GM19351 (cell line): ENCODE data around the gene PDZRN3.

Source experiments
- ATAC-seq: cut with Tn5 transposase; IDR thresholded peaks from one replicate; pipeline ENCODE4 v1.9.1; 2021; ENCODE audit warnings: mild to moderate bottlenecking, moderate library complexity; ENCODE audit not compliant: unreplicated experiment

PDZRN3 gene

GRCh38 chr3:73498764-73499622, 125.7 kb downstream of the PDZRN3 start:
- ATAC-seq = peak; percentile 52

GRCh38 chr3:73497646-73498406, 126.9 kb downstream of the PDZRN3 start:
- no peak for ATAC-seq

- ATAC-seq = no peak
Observed at GRCh38 chr3:73493543-73494308, 131.0 kb downstream of the PDZRN3 start.

GRCh38 chr3:73492186-73492585, 132.6 kb downstream of the PDZRN3 start:
- no peak for ATAC-seq

GRCh38 chr3:73491287-73491662, 133.5 kb downstream of the PDZRN3 start:
- no peak for ATAC-seq

- no peak for ATAC-seq
Observed at GRCh38 chr3:73490453-73491286, 134.1 kb downstream of the PDZRN3 start.

- no peak for ATAC-seq
Observed at GRCh38 chr3:73485877-73486330, 138.8 kb downstream of the PDZRN3 start.

- peak; percentile 80 for ATAC-seq
Observed at GRCh38 chr3:73484656-73485248, 140.0 kb downstream of the PDZRN3 start.

- no peak for ATAC-seq
Observed at GRCh38 chr3:73481888-73482287, 142.9 kb downstream of the PDZRN3 start.

GRCh38 chr3:73480187-73480672, 144.5 kb downstream of the PDZRN3 start:
- ATAC-seq = no peak

GRCh38 chr3:73479325-73479724, 145.4 kb downstream of the PDZRN3 start:
- no peak for ATAC-seq

GRCh38 chr3:73478858-73479257, 145.9 kb downstream of the PDZRN3 start:
- ATAC-seq = no peak

GRCh38 chr3:73475717-73476116, 149.0 kb downstream of the PDZRN3 start:
- no peak for ATAC-seq

- no peak for ATAC-seq
Observed at GRCh38 chr3:73475175-73475574, 149.6 kb downstream of the PDZRN3 start.

GRCh38 chr3:73474619-73475018, 150.1 kb downstream of the PDZRN3 start:
- ATAC-seq = no peak

GRCh38 chr3:73473898-73474416, 150.8 kb downstream of the PDZRN3 start:
- ATAC-seq = no peak

GRCh38 chr3:73473181-73473897, 151.4 kb downstream of the PDZRN3 start:
- no peak for ATAC-seq

- no peak for ATAC-seq
Observed at GRCh38 chr3:73471986-73472787, 152.6 kb downstream of the PDZRN3 start.
